Measurements from ENCODE around the gene MORN3. TPM values are rescaled to one million over a fixed set of nuclear protein-coding genes. Genes with fewer than 3 reads are reported as not detected.
"Not testable (repeated sequence)": the region's sequence is repeated elsewhere in the genome, so short reads cannot be mapped to it uniquely, and the experiment has no call there.

MORN3 gene
- total and polyA plus RNA-seq, 2 of the 8 experiments (the other 6 are each of a cell fraction or from before 2014, with no cell fraction given) = 0.39 to 0.93 TPM

GRCh38 chr12:121693155-121693687 lies 23.8 kb upstream of the MORN3 start (continued):
- TF ChIP-seq TBP (IDR thresholded peaks at IDR 0.05; ENCODE audit: low read depth, low read length) = no peak
- no peak for TF ChIP-seq BRCA1 (IDR thresholded peaks at IDR 0.05; ENCODE audit: low read depth, low read length)
- TF ChIP-seq TEAD4 (IDR thresholded peaks at IDR 0.05; ENCODE audit: low read depth, low read length) = no peak
- TF ChIP-seq EP300 (IDR thresholded peaks at IDR 0.05; ENCODE audit: borderline replicate concordance in 1 of 2, low read depth in 2 of 2, low read length in 2 of 2) = no peak

GRCh38 chr12:121692744-121693143 lies 23.3 kb upstream of the MORN3 start:
- not testable (repeated sequence) for H2BK20ac ChIP-seq (ENCODE audit: low read length); H3K27ac ChIP-seq (ENCODE audit: low read depth, low read length); H3K36me3 ChIP-seq (ENCODE audit: control insufficient read depth in 2 of 4, insufficient read depth in 4 of 4, low read length in 3 of 4); H3K18ac ChIP-seq (ENCODE audit: extremely low read depth, low read length); H3K4me3 ChIP-seq (ENCODE audit: extremely low read depth in 1 of 4, insufficient read depth in 2 of 4, low read depth in 3 of 4, low read length in 4 of 4); H4K20me1 ChIP-seq (replicated peaks in 1 of 2; ENCODE audit: control insufficient read depth in 1 of 2, insufficient read depth in 2 of 2, low read length in 2 of 2); H2BK15ac ChIP-seq (ENCODE audit: low read length); H4K91ac ChIP-seq (replicated peaks; ENCODE audit: insufficient read length, low read length); H3K4me1 ChIP-seq (replicated peaks in 1 of 4; ENCODE audit: control insufficient read depth in 3 of 4, insufficient read depth in 4 of 4, low read length in 3 of 4); H3K23me2 ChIP-seq (ENCODE audit: low read depth, low read length); H4K5ac ChIP-seq (ENCODE audit: insufficient read length, low read depth, low read length); H3K14ac ChIP-seq (ENCODE audit: insufficient read length); H3K79me1 ChIP-seq (ENCODE audit: low read depth, low read length); H2AFZ ChIP-seq (ENCODE audit: low read length); H3K4ac ChIP-seq (replicated peaks; ENCODE audit: insufficient read length, low read depth, low read length); H3K23ac ChIP-seq (ENCODE audit: insufficient read length); H3K9me3 ChIP-seq (ENCODE audit: insufficient read depth in 2 of 2, low read depth in 1 of 2, low read length in 1 of 2); DNase-seq (ENCODE audit: low read depth in 1 of 2, low spot score in 2 of 2); FAIRE-seq; H3K9ac ChIP-seq (replicated peaks in 1 of 4; ENCODE audit: extremely low read depth in 1 of 4, low read depth in 3 of 4, low read length in 3 of 4); H3K27me3 ChIP-seq (replicated peaks in 1 of 4; ENCODE audit: control insufficient read depth in 3 of 4, extremely low read depth in 1 of 4, insufficient read depth in 3 of 4, low read length in 3 of 4); H2AK5ac ChIP-seq (ENCODE audit: low read depth, low read length); H4K8ac ChIP-seq (ENCODE audit: extremely low read depth, insufficient read depth, low read length); H3K4me2 ChIP-seq (ENCODE audit: insufficient read depth in 1 of 2, low read depth in 2 of 2, low read length in 2 of 2); H3K56ac ChIP-seq (replicated peaks; ENCODE audit: insufficient read length, low read depth, low read length); H2BK12ac ChIP-seq (ENCODE audit: low read depth, low read length); H3K79me2 ChIP-seq (ENCODE audit: control insufficient read depth in 1 of 2, insufficient read depth in 2 of 2, low read length in 2 of 2); H2BK5ac ChIP-seq (ENCODE audit: low read depth, low read length); H2BK120ac ChIP-seq (replicated peaks; ENCODE audit: low read depth, low read length)
- POLR2A ChIA-PET (ENCODE audit: partially characterized antibody) = interaction anchor here (0.7 kb wide), 1 partner anchor 156 kb away, joined by 3 read pairs; no protein-coding TSS in a partner anchor
- WGBS, 2 experiments (ENCODE audit: extremely low coverage in 1 of 2, insufficient coverage in 1 of 2, insufficient read length in 1 of 2, insufficient replicate concordance in 2 of 2, low coverage in 1 of 2, low lambda C conversion rate in 2 of 2, missing lambda C conversion rate in 1 of 2) = 95% methylated on average over 2 of the region's 3 CpGs; no CpG with 5 or more reads in 1 of the 2 experiments
- CTCF ChIA-PET (ENCODE audit: partially characterized antibody) = interaction anchor here (0.7 to 3.9 kb wide), 8 partner anchors 8 to 210 kb away, joined by 3 to 30 read pairs (median 6); partner anchors contain the start of gene RHOF

Data from H1 (cell line).